HCT116 (cell line): ENCODE results near the gene IL18RAP. TPM values are rescaled to one million over a fixed set of nuclear protein-coding genes. Genes with fewer than 3 reads are reported as not detected.

Source experiments
- ATAC-seq: fragments of 200-7000 bp; cut with Tn5 transposase; 2 replicates; pipeline ENCODE4 v1.9.1; 2020; ENCODE audit warnings: mild to moderate bottlenecking, moderate library complexity
- BruUV-seq: library from RNA; stranded (reverse); fragments of 400-500 nt; replicated peaks from 2 replicates; lab custom pipeline; 2021; lab: Mats Ljungman, UMichigan
- CTCF ChIA-PET: fragments of 300-600 bp; sonication (Branson Sonifier 250); formaldehyde crosslinking; loops from one replicate; lab custom pipeline; 2021; ENCODE audit warnings: antibody characterized with exemption; lab: Charles Lee
- POLR2A ChIA-PET: fragments of 300-600, 350-600 bp; sonication (Branson Sonifier 250); formaldehyde crosslinking; loops from one replicate; lab custom pipeline; 2021; ENCODE audit warnings: antibody characterized with exemption; lab: Charles Lee
- RAD21 ChIA-PET, 2 experiments: fragments of 300-600 bp; sonication (Branson Sonifier 250); formaldehyde crosslinking; loops; one replicate each; lab custom pipeline; 2023; ENCODE audit warnings: low total read pairs in 2 of 2; ENCODE audit not compliant: uncharacterized antibody in 2 of 2, unreplicated experiment in 2 of 2, low non-redundant PET in 1 of 2; lab: Charles Lee
- DNase-seq: peaks from one replicate; pipeline ENCODE4 v3.0.0-alpha.2; 2010; ENCODE audit warnings: low read depth, low spot score
- H2AFZ ChIP-seq: fragments of 200-600 bp; shearing (Covaris generic), sonication (generic); 2 replicates; pipeline ENCODE4 v1.6.1; 2017; ENCODE audit warnings: low read depth, mixed run types, mixed read lengths, antibody characterized with exemption, low read length; ENCODE audit not compliant: poor library complexity, severe bottlenecking
- H3K27ac ChIP-seq: 2 replicates; pipeline ENCODE4 v1.5.1; 2012; ENCODE audit warnings: low read depth, low read length
- H3K27me3 ChIP-seq: fragments of 200-600 bp; sonication (generic); 2 replicates; pipeline ENCODE4 v1.6.1; 2016; ENCODE audit warnings: mixed run types, low read length, mixed read lengths; ENCODE audit not compliant: insufficient read depth
- H3K36me3 ChIP-seq, 2 experiments: fragments of 200-500 bp in 1 of 2; fragments of 200-600 bp in 1 of 2; sonication (Bioruptor generic) in 1 of 2; sonication (generic) in 1 of 2; 2 replicates each; pipeline versions ENCODE4 v1.5.1 to v1.6.1; 2014 to 2016; ENCODE audit warnings: low read length in 2 of 2, inconsistent platforms in 1 of 2, mixed read lengths in 1 of 2, mixed run types in 1 of 2; ENCODE audit not compliant: insufficient read depth in 2 of 2, control insufficient read depth in 1 of 2
- H3K4me1 ChIP-seq, 2 experiments: fragments of 200-600 bp in 1 of 2; sonication (generic) in 1 of 2; 2 replicates each; pipeline versions ENCODE4 v1.5.1 to v1.6.1; 2012 to 2017; ENCODE audit warnings: low read length in 2 of 2, inconsistent platforms in 1 of 2, mild to moderate bottlenecking in 1 of 2, mixed read lengths in 1 of 2, mixed run types in 1 of 2, moderate library complexity in 1 of 2; ENCODE audit not compliant: insufficient read depth in 2 of 2, control insufficient read depth in 1 of 2
- H3K4me2 ChIP-seq: fragments of 200-600 bp; sonication (generic); 2 replicates; pipeline ENCODE4 v1.6.1; 2017; ENCODE audit warnings: mixed run types, low read length, mixed read lengths
- H3K4me3 ChIP-seq, 2 experiments: fragments of 200-600 bp in 1 of 2; sonication (generic) in 1 of 2; replicated peaks in 1 of 2; 2 replicates each; pipeline ENCODE4 v1.5.1; 2011 to 2016; ENCODE audit warnings: low read length in 2 of 2, control low read depth in 1 of 2, low read depth in 1 of 2, mild to moderate bottlenecking in 1 of 2, mixed read lengths in 1 of 2, mixed run types in 1 of 2
- H3K79me2 ChIP-seq: fragments of 200-600 bp; sonication (generic); 2 replicates; pipeline ENCODE4 v1.6.1; 2017; ENCODE audit warnings: mild to moderate bottlenecking, mixed run types, low read length, moderate library complexity, mixed read lengths; ENCODE audit not compliant: insufficient read depth
- H3K9ac ChIP-seq: fragments of 200-600 bp; sonication (generic); 2 replicates; pipeline ENCODE4 v1.6.1; 2016; ENCODE audit warnings: low read length, mixed read lengths
- H3K9me2 ChIP-seq: fragments of 200-600 bp; sonication (generic), shearing (Covaris generic); 2 replicates; pipeline ENCODE4 v1.6.1; 2017; ENCODE audit warnings: mixed run types, mild to moderate bottlenecking, moderate library complexity; ENCODE audit not compliant: insufficient read depth
- H3K9me3 ChIP-seq, 2 experiments: fragments of 200-500 bp in 1 of 2; fragments of 200-600 bp in 1 of 2; sonication (Bioruptor generic) in 1 of 2; sonication (generic) in 1 of 2; 2 replicates each; pipeline ENCODE4 v1.6.1; 2014 to 2017; ENCODE audit warnings: low read length in 2 of 2, mixed read lengths in 2 of 2, inconsistent platforms in 1 of 2, low read depth in 1 of 2, mild to moderate bottlenecking in 1 of 2, mixed run types in 1 of 2, moderate library complexity in 1 of 2; ENCODE audit not compliant: control insufficient read depth in 1 of 2, insufficient read depth in 1 of 2
- H4K20me1 ChIP-seq: fragments of 200-600 bp; sonication (generic), shearing (Covaris generic); 2 replicates; pipeline ENCODE4 v1.6.1; 2017; ENCODE audit warnings: mixed run types, mild to moderate bottlenecking, moderate library complexity; ENCODE audit not compliant: insufficient read depth
- CBX3 ChIP-seq: IDR thresholded peaks from 2 replicates; pipeline ENCODE4 v1.6.1; 2012; ENCODE audit warnings: low read depth
- CEBPB ChIP-seq: IDR thresholded peaks from 2 replicates; pipeline ENCODE4 v1.6.1; 2012; ENCODE audit warnings: low read depth
- ELF1 ChIP-seq: IDR thresholded peaks from 2 replicates; pipeline ENCODE4 v1.6.1; 2012; ENCODE audit warnings: low read depth, borderline replicate concordance
- EZH2 ChIP-seq: fragments of 200-600 bp; sonication (generic); IDR thresholded peaks from 2 replicates; pipeline ENCODE4 v1.6.1; 2017; ENCODE audit warnings: antibody characterized with exemption, mixed run types
- EZH2phosphoT487 ChIP-seq: fragments of 200-600 bp; IDR thresholded peaks from 2 replicates; pipeline ENCODE4 v1.6.1; 2018; ENCODE audit warnings: antibody characterized with exemption, borderline replicate concordance
- FOSL1 ChIP-seq: IDR thresholded peaks from 2 replicates; pipeline ENCODE4 v1.6.1; 2012; ENCODE audit warnings: low read depth
- JUND ChIP-seq: IDR thresholded peaks from 2 replicates; pipeline ENCODE4 v1.6.1; 2012
- MAX ChIP-seq: IDR thresholded peaks from 2 replicates; pipeline ENCODE4 v1.6.1; 2012
- POLR2A ChIP-seq: IDR thresholded peaks from 2 replicates; pipeline ENCODE4 v1.7.0; 2011; ENCODE audit warnings: borderline replicate concordance; ENCODE audit not compliant: insufficient read depth, insufficient read length; ENCODE audit errors: extremely low read depth
- SIN3A ChIP-seq: IDR thresholded peaks from 2 replicates; pipeline ENCODE4 v1.6.1; 2012; ENCODE audit warnings: low read depth
- SP1 ChIP-seq: IDR thresholded peaks from 2 replicates; pipeline ENCODE4 v1.6.1; 2012; ENCODE audit warnings: low read depth
- SRF ChIP-seq: IDR thresholded peaks from 2 replicates; pipeline ENCODE4 v1.6.1; 2012; ENCODE audit warnings: low read depth
- TCF7L2 ChIP-seq: IDR thresholded peaks from 2 replicates; pipeline ENCODE4 v1.7.0; 2011; ENCODE audit warnings: borderline replicate concordance, inconsistent platforms; ENCODE audit not compliant: insufficient read depth, insufficient read length; ENCODE audit errors: extremely low read depth
- ZNF274 ChIP-seq: fragments of 200-500 bp; sonication (Bioruptor generic); IDR thresholded peaks from 2 replicates; pipeline ENCODE4 v1.6.1; 2014; ENCODE audit warnings: mild to moderate bottlenecking, low read depth, low read length, inconsistent platforms
- intact Hi-C: fragments of 100-400 bp; cut with micrococcal nuclease; formaldehyde crosslinking; loops from 2 replicates; pipeline ENCODE4 v1.10.0; 2022
- total RNA-seq: library from RNA; stranded (reverse); gene quantifications from one replicate; pipeline ENCODE4 v1.2.1, GENCODE V29; 2021; ENCODE audit not compliant: unreplicated experiment
- TF ChIP-seq, protein P1 (sequence below): IDR thresholded peaks from 2 replicates; pipeline ENCODE4 v1.6.1; 2012; ENCODE audit warnings: low read depth

Gene IL18RAP
- total RNA-seq, 1 experiment from 2014 or later, result not detected

DNA sequence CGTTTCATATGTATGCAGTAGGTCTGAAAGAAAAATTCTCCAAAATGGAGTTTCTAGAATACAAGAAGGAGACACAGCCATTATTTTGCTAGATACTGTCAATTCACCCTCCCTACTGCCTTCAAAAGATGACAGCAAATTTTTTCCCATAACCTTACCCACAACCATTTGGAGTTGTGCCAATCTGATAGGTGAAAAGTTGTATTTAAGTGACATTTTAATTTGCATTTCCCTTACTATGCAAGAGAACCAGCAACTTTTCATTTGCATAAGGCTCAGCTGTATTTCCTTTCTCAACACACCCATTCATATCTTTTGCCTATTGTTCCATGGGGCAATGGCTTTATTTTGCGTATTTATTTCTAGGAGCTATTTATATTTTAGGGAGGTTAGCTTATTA lies 31.4 kb upstream of the IL18RAP start:
- Histone ChIP-seq H3K9ac (no peak overlapping the region), H3K9me3 (no peaks in the 10 kb centered on the region), H4K20me1 (no peaks in the 10 kb centered on the region; the same call in 1 of the 2 replicates), H3K27ac (no peak overlapping the region), H3K79me2 (no peaks in the 10 kb centered on the region), H3K4me1 (no peaks in the 10 kb centered on the region), H3K36me3 (no peaks in the 10 kb centered on the region), H2AFZ (no peak overlapping the region), H3K4me3 (no peak overlapping the region), H3K9me2 (no peaks in the 10 kb centered on the region), H3K4me2 (no peak overlapping the region), H3K27me3 (no peaks in the 10 kb centered on the region)
- DNase-seq (no peak), ATAC-seq (no peak)
- TF ChIP-seq ZNF274, result no peak
- TF ChIP-seq SIN3A, result no peak
- no peak for TF ChIP-seq POLR2A
- TF ChIP-seq CBX3, result no peak
- no peak for TF ChIP-seq EZH2phosphoT487
- ChIA-PET CTCF (no interaction called here), RAD21 (no interaction called here), POLR2A (no interaction called here)
- BruUV-seq, result no TSS peak
- intact Hi-C loops, result no loop called here

GRCh38 chr2:102392096-102392495 lies 30.9 kb upstream of the IL18RAP start:
- no peak for DNase-seq
- Histone ChIP-seq H3K4me3 (no peak overlapping the region), H3K4me2 (no peak overlapping the region), H3K79me2 (no peaks in the 10 kb centered on the region), H3K9me3 (no peaks in the 10 kb centered on the region), H3K4me1 (no peaks in the 10 kb centered on the region), H4K20me1 (no peaks in the 10 kb centered on the region; the same call in 1 of the 2 replicates), H3K9ac (no peak overlapping the region), H3K36me3 (no peaks in the 10 kb centered on the region), H2AFZ (no peak overlapping the region), H3K9me2 (no peaks in the 10 kb centered on the region), H3K27ac (no peak overlapping the region), H3K27me3 (no peaks in the 10 kb centered on the region)
- TF ChIP-seq CBX3, result no peak
- TF ChIP-seq EZH2phosphoT487, result no peak
- no peak for TF ChIP-seq ELF1
- no peak for TF ChIP-seq JUND
- TF ChIP-seq, protein P1, sequence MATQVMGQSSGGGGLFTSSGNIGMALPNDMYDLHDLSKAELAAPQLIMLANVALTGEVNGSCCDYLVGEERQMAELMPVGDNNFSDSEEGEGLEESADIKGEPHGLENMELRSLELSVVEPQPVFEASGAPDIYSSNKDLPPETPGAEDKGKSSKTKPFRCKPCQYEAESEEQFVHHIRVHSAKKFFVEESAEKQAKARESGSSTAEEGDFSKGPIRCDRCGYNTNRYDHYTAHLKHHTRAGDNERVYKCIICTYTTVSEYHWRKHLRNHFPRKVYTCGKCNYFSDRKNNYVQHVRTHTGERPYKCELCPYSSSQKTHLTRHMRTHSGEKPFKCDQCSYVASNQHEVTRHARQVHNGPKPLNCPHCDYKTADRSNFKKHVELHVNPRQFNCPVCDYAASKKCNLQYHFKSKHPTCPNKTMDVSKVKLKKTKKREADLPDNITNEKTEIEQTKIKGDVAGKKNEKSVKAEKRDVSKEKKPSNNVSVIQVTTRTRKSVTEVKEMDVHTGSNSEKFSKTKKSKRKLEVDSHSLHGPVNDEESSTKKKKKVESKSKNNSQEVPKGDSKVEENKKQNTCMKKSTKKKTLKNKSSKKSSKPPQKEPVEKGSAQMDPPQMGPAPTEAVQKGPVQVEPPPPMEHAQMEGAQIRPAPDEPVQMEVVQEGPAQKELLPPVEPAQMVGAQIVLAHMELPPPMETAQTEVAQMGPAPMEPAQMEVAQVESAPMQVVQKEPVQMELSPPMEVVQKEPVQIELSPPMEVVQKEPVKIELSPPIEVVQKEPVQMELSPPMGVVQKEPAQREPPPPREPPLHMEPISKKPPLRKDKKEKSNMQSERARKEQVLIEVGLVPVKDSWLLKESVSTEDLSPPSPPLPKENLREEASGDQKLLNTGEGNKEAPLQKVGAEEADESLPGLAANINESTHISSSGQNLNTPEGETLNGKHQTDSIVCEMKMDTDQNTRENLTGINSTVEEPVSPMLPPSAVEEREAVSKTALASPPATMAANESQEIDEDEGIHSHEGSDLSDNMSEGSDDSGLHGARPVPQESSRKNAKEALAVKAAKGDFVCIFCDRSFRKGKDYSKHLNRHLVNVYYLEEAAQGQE, result no peak
- TF ChIP-seq CEBPB, result no peak
- no peak for TF ChIP-seq FOSL1
- no peak for TF ChIP-seq ZNF274
- TF ChIP-seq SRF, result no peak
- no peak for TF ChIP-seq TCF7L2
- no peak for TF ChIP-seq EZH2
- TF ChIP-seq SP1, result no peak
- TF ChIP-seq MAX, result no peak
- ChIA-PET CTCF (no interaction called here), POLR2A (no interaction called here), RAD21 (no interaction called here)
- no peak for ATAC-seq
- no TSS peak for BruUV-seq
- intact Hi-C loops, result no loop called here
